ENCODE measurements around the gene OR2S2. TPM values are rescaled to one million over a fixed set of nuclear protein-coding genes. Genes with fewer than 3 reads are reported as not detected.

The OR2S2 gene
- total RNA-seq, 3 donors from 2014 or later = not detected

DNA sequence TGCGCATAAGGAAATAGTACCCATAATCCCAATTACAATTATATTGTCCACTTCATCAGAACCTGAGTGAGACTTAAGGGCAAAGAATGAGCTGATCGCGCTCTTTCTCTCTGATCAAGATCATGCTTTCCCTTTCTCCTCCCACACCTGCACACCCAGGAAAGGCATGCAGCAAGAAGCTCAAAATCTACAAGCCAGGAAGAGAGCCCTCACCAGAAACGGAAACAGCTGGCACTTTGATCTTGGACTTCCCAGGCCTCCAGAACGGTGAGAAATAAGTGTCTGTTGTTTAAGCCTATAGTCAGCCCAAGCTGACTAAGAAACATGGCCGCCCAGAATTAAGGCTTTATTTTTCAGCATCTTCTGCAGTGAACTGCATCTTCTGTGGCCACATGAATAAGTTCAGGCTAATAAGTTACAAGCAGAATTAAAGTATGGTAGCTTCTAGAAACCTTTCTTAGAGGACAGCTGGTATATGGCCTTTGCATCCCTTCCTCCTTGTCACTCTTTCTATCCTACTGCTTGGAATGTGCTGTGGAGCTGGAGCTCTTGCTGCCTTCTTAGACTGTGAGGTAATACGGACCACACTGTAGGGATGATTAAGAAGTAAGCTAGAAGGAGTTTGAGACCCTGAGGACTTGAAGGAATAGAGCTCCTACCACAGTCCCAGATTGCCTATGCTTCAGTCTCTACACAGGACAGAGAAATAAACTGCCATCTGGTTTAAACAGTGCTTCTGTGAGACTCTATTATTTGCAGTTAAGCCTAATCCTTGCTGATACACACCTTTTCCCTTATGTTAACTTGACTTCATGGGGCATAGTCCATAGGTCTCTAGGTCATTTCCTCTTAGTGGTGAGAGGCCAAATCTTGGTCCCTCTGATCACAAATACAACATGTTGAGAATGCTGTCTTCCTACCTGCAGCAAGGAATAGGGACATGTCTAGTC lies 17.2 kb downstream of the OR2S2 start:
- intact Hi-C loops (cut with DNase I, micrococcal nuclease) = no loop called here
- ATAC-seq = peak; percentile 64
- H3K36me3 ChIP-seq (ENCODE audit: low read depth) = no peaks in the 10 kb centered on the region
- no peak for DNase-seq
- H3K4me3 ChIP-seq = no peak overlapping the region
- peaks cover 22% of the 10 kb centered on the region for H3K4me1 ChIP-seq (ENCODE audit: low read depth)
- TF ChIP-seq CTCF (IDR thresholded peaks at IDR 0.05) = no peak
- H3K9me3 ChIP-seq = no peaks in the 10 kb centered on the region

GRCh38 chr9:35939679-35940250 lies 18.2 kb downstream of the OR2S2 start:
- DNase-seq (no peak), ATAC-seq (no peak)
- Histone ChIP-seq H3K9me3 (no peaks in the 10 kb centered on the region), H3K36me3 (ENCODE audit: low read depth) (no peaks in the 10 kb centered on the region), H3K4me1 (ENCODE audit: low read depth) (peaks cover 14% of the 10 kb centered on the region), H3K4me3 (no peak overlapping the region)
- TF ChIP-seq CTCF (IDR thresholded peaks at IDR 0.05) = no peak
- intact Hi-C loops (cut with DNase I, micrococcal nuclease) = no loop called here

GRCh38 chr9:35938474-35939356 lies 19.2 kb downstream of the OR2S2 start:
- TF ChIP-seq CTCF (IDR thresholded peaks at IDR 0.05) = no peak

GRCh38 chr9:35937227-35937626 lies 20.7 kb downstream of the OR2S2 start:
- Histone ChIP-seq H3K4me1 (ENCODE audit: low read depth) (peaks cover 8% of the 10 kb centered on the region), H3K4me3 (no peak overlapping the region), H3K36me3 (ENCODE audit: low read depth) (no peaks in the 10 kb centered on the region), H3K9me3 (no peaks in the 10 kb centered on the region)
- no peak for DNase-seq
- TF ChIP-seq CTCF (IDR thresholded peaks at IDR 0.05) = no peak
- no peak for ATAC-seq
- intact Hi-C loops (cut with DNase I, micrococcal nuclease) = no loop called here

More at GRCh38 chr9:35938474-35939356, 19.2 kb downstream of the OR2S2 start:
- DNase-seq (no peak), ATAC-seq (no peak)
- no peak overlapping the region for H3K4me3 ChIP-seq
- peaks cover 8% of the 10 kb centered on the region for H3K4me1 ChIP-seq (ENCODE audit: low read depth)
- H3K9me3 ChIP-seq = no peaks in the 10 kb centered on the region
- intact Hi-C loops (cut with DNase I, micrococcal nuclease) = no loop called here
- H3K36me3 ChIP-seq (ENCODE audit: low read depth) = no peaks in the 10 kb centered on the region

DNA sequence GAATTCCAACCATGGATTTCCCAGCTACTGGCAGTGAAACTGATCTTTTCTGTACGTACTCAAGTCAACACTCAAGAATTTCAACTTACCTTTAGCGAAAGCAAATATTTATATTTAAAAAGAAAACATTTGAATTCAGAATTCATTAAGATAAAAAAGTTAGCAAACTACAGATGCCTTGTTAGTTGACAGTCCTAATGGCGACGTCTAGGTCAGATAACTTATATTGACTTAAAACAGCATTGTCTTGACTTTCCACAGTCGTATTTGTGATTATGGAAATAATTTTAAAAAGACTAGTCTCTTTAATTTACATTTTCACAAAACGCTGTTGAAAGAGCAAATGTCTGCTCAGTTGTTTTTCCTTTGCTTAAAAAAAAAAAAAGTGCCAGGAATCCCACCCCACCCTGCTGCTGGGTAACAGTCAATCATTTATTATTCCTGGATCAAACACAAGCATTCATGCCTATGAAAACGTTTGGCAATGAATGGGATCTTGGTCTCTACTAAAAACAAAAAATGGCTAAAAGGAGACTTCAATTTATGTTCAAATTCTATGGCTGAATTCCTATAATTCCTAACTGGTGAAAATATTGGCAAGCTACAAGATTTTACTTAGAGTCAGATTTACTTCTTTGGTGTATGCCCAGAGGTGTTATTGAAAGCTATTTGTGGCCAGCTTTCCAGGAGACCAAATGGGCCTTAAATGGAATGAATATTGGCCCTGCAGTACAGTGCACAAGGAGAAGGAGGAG lies 22.0 kb downstream of the OR2S2 start:
- Histone ChIP-seq H3K9me3 (no peaks in the 10 kb centered on the region), H3K36me3 (ENCODE audit: low read depth) (no peaks in the 10 kb centered on the region), H3K4me3 (no peak overlapping the region), H3K4me1 (ENCODE audit: low read depth) (peaks cover 3% of the 10 kb centered on the region)
- intact Hi-C loops (cut with DNase I, micrococcal nuclease) = no loop called here
- ATAC-seq = no peak
- no peak for TF ChIP-seq CTCF (IDR thresholded peaks at IDR 0.05)
- no peak for DNase-seq

Measured in mucosa of descending colon (tissue), 3 donors.